SIG-M5 treated with dmso at 0.1 percent for 504 hours (cell line): ENCODE data around the gene RGS7.
"Not testable (repeated sequence)": the region's sequence is repeated elsewhere in the genome, so short reads cannot be mapped to it uniquely, and the experiment has no call there.

Source experiments
- DNase-seq: peaks from one replicate; lab custom pipeline; 2025; ENCODE audit not compliant: unreplicated experiment; lab: John Stamatoyannopoulos, UW

RGS7 gene

GRCh38 chr1:241215203-241215602, 141.8 kb downstream of the RGS7 start:
- DNase-seq: no peak

DNA sequence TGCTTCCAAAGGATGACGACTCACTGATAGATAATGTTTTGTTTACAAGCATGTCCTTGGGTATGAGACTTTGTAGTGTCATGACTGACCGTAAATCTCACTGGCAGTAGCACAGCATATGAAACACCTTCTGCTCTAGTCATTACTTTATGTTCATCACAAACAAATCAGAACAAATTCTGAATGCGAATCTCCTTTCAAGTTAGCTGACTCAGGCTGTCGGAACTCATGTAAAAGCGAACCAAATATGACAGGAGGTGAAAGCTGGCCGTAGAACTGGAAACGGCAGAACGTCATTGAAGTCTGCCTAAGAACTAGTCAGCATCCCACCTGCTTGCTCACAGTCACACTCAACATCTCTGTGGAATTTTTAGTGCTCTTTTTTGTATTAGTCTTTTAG, 143.9 kb downstream of the RGS7 start:
- no peak for DNase-seq

- no peak for DNase-seq
These were observed 144.4 kb downstream of the RGS7 start for GRCh38 chr1:241212628-241213027.

GRCh38 chr1:241208910-241209379, 148.1 kb downstream of the RGS7 start:
- DNase-seq: no peak

- no peak for DNase-seq
These were observed 153.2 kb downstream of the RGS7 start for GRCh38 chr1:241203817-241204216.

- no peak for DNase-seq
These were observed 154.6 kb downstream of the RGS7 start for GRCh38 chr1:241202401-241202800.

- no peak for DNase-seq
These were observed 170.3 kb downstream of the RGS7 start for GRCh38 chr1:241186716-241187115.

DNA sequence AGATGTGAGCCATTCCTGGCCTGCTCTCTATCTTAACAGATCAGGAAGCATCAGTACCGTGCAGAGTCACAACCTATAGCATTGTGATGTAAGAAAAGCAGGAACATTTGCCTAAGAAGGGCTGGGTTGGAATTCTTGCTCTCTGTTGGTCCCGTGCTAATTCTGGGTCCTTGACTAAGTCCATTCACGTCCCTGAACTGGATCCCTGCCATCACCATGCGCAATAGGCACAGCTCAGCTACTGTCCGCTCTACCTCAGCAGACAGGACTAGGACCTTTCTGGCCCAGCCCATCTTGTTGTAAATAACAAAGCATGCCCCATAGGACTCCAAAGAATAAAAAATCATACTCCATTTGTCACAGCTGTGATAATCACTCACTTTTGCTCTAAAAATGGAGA, 175.0 kb downstream of the RGS7 start:
- DNase-seq: no peak

DNA sequence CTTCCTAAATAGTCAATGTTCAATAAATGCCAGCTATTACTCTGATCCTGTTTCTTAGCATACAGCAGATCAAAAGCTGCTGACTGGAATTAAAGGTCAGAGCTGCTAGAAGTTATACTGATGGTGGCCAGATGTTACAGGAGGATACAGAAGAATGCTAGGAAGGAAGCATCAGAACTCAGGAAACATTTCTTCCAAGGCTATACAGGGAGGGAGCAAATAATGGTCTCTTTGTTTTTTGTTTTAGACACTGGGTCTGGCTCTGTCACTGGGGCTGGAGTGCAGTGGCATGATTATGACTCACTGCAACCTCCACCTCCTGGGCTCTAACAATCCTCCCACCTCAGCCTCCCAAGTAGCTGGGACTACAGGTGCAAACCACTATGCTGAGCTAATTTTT, 175.5 kb downstream of the RGS7 start:
- DNase-seq: no peak

DNA sequence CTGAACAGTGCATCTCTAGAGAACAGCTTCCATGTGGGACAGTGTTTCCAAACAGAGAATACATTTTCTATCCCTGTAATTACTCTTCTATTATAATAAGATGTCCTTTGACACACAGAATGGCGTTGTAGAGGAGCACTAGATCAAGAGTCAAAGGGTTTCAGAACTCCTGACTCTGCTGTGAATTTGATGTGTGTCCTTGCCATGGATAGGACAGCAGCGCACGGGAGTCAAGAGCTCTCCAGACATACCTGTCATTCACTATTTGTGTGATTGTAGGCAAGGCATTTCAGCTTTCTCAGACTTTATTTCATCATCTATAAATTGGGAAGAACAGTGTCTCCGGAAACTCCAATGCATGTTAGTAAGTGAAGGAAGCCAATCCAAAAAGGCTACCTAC, 176.4 kb downstream of the RGS7 start:
- DNase-seq: no peak

- no peak for DNase-seq
These were observed 179.3 kb downstream of the RGS7 start for GRCh38 chr1:241177660-241178059.

DNA sequence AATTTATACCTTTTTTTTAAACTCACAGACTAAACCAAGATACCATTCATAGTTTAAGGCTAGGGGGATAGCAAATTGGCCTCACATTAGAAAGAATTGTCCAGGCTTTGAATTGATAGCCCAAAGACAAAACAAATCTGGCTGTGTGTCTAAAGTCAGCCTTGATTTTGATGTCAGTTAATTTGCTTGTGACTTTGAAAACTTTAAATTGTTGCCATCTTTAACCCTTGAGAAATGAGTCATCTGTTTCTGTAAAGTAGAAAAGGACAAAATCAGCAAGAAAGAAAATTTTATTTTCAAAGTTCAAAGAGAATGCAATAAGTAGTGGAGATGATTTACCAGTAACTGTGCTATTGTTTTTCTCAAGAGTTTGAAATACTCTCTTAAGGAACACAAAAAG, 184.5 kb downstream of the RGS7 start:
- DNase-seq: no peak

- no peak for DNase-seq
These were observed 185.0 kb downstream of the RGS7 start for GRCh38 chr1:241171991-241172390.

- DNase-seq: no peak
These were observed 189.8 kb downstream of the RGS7 start for GRCh38 chr1:241167121-241167630.

DNA sequence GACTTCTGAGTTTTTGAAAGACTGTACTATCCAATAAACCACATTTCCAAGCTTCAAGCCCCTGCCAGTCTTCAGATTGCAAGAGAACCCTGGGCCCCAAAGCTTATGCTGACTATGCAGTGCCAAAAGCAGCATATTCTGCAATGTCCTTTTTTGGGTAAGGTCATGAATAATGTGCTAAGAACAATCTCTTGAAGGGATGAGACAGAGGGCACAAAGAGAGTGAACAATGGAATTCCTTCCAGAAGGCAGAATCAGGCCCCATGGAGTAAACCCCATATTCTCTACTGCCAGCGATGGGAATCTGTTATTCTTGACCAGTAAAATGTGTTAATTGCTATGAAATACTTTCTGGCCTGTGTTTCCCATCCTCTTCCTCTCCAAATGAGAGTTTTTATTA, 190.4 kb downstream of the RGS7 start:
- DNase-seq: no peak

DNA sequence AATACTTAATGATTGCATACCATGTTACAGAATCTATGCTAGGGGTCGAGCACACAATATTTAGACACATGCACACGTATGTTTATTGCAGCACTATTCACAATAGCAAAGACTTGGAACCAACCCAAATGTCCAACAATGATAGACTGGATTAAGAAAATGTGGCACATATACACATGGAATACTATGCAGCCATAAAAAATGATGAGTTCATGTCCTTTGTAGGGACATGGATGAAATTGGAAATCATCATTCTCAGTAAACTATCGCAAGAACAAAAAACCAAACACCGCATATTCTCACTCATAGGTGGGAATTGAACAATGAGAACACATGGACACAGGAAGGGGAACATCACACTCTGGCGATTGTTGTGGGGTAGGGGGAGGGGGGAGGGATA, 191.7 kb downstream of the RGS7 start:
- DNase-seq: not testable (repeated sequence)

DNA sequence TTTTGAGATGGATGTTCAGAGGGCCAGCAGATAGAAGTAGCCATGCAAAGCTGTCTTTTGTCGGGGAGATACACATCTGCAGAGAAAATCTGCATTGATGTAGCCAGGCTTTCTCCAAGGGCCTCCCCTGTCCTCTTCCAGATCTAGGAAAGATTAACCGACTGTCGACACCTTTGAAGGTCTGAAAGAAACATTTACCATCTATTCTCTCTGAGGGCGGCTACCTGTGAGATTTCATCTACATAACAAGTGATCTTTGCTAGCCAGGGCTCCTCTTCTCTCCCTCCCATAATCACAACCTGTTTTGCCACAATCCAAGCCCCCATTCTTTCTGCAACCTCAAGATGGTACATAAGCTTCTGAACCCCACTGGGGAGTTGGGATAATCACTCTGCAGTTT, 193.6 kb downstream of the RGS7 start:
- DNase-seq: no peak

- no peak for DNase-seq
These were observed 195.8 kb downstream of the RGS7 start for GRCh38 chr1:241161188-241161689.

GRCh38 chr1:241157435-241157834, 199.6 kb downstream of the RGS7 start:
- DNase-seq: no peak

- DNase-seq: peak; percentile 5
These were observed 200.6 kb downstream of the RGS7 start for GRCh38 chr1:241156231-241156965.

GRCh38 chr1:241145881-241146280, 211.1 kb downstream of the RGS7 start:
- DNase-seq: no peak

DNA sequence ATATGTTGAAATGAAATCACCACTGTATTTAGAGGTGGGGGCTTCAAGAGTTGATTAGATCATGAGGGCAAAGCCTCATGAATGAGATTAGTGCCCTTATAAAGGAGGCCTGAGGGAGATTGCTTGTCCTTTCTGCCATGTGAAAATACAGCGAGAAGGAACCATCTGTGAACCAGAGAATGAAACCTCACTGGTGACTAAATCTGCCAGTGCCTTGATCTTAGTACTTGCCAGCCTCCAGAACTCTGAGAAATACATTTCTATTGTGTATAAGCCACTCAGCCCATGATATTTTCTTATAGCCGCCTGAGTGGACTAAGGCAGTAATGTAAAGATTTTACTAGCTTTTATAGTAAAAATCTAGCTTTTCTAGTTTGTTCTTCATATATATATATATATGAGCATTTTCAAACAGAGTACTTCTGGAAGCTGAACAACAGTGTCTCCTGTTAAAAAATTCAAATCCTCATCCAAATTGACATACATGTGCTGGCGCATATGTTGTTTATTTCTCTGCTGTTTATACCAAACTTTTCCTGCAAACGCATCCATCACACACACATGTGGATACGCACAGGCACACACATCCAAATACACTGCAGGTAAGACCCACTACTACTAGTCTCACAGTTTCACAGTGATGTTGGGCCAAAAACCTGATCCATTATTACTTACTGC, 213.1 kb downstream of the RGS7 start:
- no peak for DNase-seq
